PC-9 (cell line): ENCODE measurements around the gene ACY1. TPM values are rescaled to one million over a fixed set of nuclear protein-coding genes. Genes with fewer than 3 reads are reported as not detected.

Experiments
- BruUV-seq: library from RNA; stranded (reverse); fragments of 400-500 nt; replicated peaks from 2 replicates; lab custom pipeline; 2021; lab: Mats Ljungman, UMichigan
- CTCF ChIA-PET: fragments of 300-600 bp; sonication (Branson Sonifier 250); formaldehyde crosslinking; loops from one replicate; lab custom pipeline; 2022; ENCODE audit warnings: antibody characterized with exemption; lab: Charles Lee
- POLR2A ChIA-PET: fragments of 300-600 bp; sonication (Branson Sonifier 250); formaldehyde crosslinking; loops from one replicate; lab custom pipeline; 2022; ENCODE audit warnings: antibody characterized with exemption; ENCODE audit not compliant: unreplicated experiment; lab: Charles Lee
- DNase-seq, 2 experiments: peaks; one replicate each; pipeline versions ENCODE4 v3.0.0 to v3.0.0-alpha.2; 2015 to 2022; ENCODE audit warnings: mixed read lengths in 1 of 2
- H2AFZ ChIP-seq: fragments of 200-600 bp; sonication (generic); 2 replicates; pipeline ENCODE4 v1.8.1; 2017; ENCODE audit warnings: antibody characterized with exemption
- H3F3A ChIP-seq: fragments of 200-600 bp; sonication (generic); 2 replicates; pipeline ENCODE4 v1.8.1; 2017; ENCODE audit warnings: antibody characterized with exemption, mild to moderate bottlenecking, low read depth; ENCODE audit not compliant: insufficient read depth
- H3K27ac ChIP-seq: fragments of 200-600 bp; sonication (generic); 2 replicates; pipeline ENCODE4 v1.6.1; 2016; ENCODE audit warnings: mixed run types
- H3K27me3 ChIP-seq: fragments of 200-600 bp; sonication (generic); 2 replicates; pipeline ENCODE4 v1.6.1; 2016; ENCODE audit warnings: low read depth, mixed run types; ENCODE audit not compliant: insufficient read depth
- H3K36me3 ChIP-seq: fragments of 200-600 bp; sonication (generic); 2 replicates; pipeline ENCODE4 v1.6.1; 2016; ENCODE audit warnings: low read depth, mixed run types
- H3K4me1 ChIP-seq: fragments of 200-600 bp; sonication (generic); replicated peaks from 2 replicates; pipeline ENCODE4 v1.6.1; 2016; ENCODE audit warnings: mixed run types; ENCODE audit not compliant: insufficient read depth
- H3K4me2 ChIP-seq: fragments of 200-600 bp; sonication (generic); 2 replicates; pipeline ENCODE4 v1.6.1; 2017; ENCODE audit warnings: mixed run types
- H3K4me3 ChIP-seq: fragments of 200-600 bp; sonication (generic); 2 replicates; pipeline ENCODE4 v1.6.1; 2016; ENCODE audit warnings: mixed run types
- H3K79me2 ChIP-seq: fragments of 200-600 bp; sonication (generic); 2 replicates; pipeline ENCODE4 v1.6.1; 2017; ENCODE audit warnings: low read depth, mixed run types
- H3K9me2 ChIP-seq: fragments of 200-600 bp; sonication (generic); 2 replicates; pipeline ENCODE4 v1.8.1; 2017; ENCODE audit warnings: mild to moderate bottlenecking; ENCODE audit not compliant: insufficient read depth
- H3K9me3 ChIP-seq: fragments of 200-600 bp; sonication (generic); 2 replicates; pipeline ENCODE4 v1.8.1; 2016; ENCODE audit warnings: low read depth; ENCODE audit not compliant: insufficient read depth
- H4K20me1 ChIP-seq: fragments of 200-600 bp; sonication (generic); 2 replicates; pipeline ENCODE4 v1.8.1; 2017; ENCODE audit not compliant: insufficient read depth
- CTCF ChIP-seq: fragments of 200-600 bp; sonication (generic); conservative IDR thresholded peaks from 2 replicates; pipeline ENCODE4 v1.6.1; 2017; ENCODE audit warnings: mixed run types, antibody characterized with exemption, mild to moderate bottlenecking, moderate library complexity
- EZH2 ChIP-seq: fragments of 200-600 bp; sonication (generic); IDR thresholded peaks from 2 replicates; pipeline ENCODE4 v1.8.0; 2017; ENCODE audit warnings: antibody characterized with exemption, low read depth
- intact Hi-C: fragments of 100-400 bp; cut with micrococcal nuclease; formaldehyde crosslinking; loops from one replicate; pipeline ENCODE4 v1.10.0; 2022; ENCODE audit not compliant: unreplicated experiment
- total RNA-seq: library from RNA; stranded (reverse); gene quantifications from 2 replicates; pipeline ENCODE4 v1.2.3, GENCODE V29; 2021

The ACY1 gene
- total RNA-seq, 1 experiment from 2014 or later, result 52.2 TPM

DNA sequence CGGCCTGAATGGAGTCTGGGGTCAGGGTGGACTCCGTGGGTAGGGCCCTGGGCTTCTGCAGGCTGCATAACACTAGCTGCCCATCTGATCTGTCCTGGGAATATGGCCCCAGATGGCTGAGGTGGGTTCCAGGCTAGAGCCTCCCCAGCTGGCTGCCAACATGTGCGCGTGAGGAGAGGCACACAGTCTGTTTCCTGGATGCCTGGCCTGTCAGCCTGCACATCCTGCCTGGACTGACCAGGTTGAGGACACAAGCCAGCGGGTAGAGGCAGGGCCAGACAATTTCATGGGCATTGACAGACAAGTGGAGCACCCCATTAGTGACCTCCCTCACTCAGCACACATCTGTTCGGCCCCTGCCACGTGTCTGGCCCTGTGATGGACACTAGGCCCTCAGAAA, 42.1 kb downstream of the ACY1 start:
- TF ChIP-seq EZH2 (no peak), CTCF (no peak)
- H3K27me3 ChIP-seq, result no peaks in the 10 kb centered on the region
- CTCF ChIA-PET, result no interaction called here
- H4K20me1 ChIP-seq, result no peaks in the 10 kb centered on the region
- H2AFZ ChIP-seq, result no peak overlapping the region
- BruUV-seq, result no TSS peak
- no peak overlapping the region for H3K4me2 ChIP-seq
- intact Hi-C loops, result no loop called here
- no peak overlapping the region for H3K4me3 ChIP-seq
- H3K9me2 ChIP-seq, result no peaks in the 10 kb centered on the region
- no peaks in the 10 kb centered on the region for H3K79me2 ChIP-seq
- no peak overlapping the region for H3K27ac ChIP-seq
- POLR2A ChIA-PET, result no interaction called here
- H3F3A ChIP-seq, result no peaks in the 10 kb centered on the region
- no peaks in the 10 kb centered on the region for H3K4me1 ChIP-seq
- H3K9me3 ChIP-seq, result no peaks in the 10 kb centered on the region
- no peaks in the 10 kb centered on the region for H3K36me3 ChIP-seq
- DNase-seq, result no peak

DNA sequence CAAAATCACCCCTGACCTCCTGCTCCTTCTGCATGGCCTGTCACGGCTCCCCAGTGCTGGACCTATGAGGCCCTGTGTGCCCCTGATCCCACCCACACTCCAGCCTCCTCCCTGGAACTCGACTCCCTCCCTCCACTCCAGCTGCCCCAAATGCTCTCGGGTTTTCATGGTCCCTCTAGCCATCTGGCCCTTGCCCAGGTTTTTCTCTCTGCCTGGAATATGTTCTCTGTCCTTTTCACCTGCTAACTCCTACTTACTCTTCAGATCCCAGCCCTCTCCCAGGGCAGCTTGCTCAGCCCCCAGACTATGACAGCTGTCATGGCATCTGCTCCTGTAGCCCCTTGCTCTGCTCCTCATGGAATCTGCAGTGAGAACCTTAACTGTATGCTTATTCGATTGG, 42.7 kb downstream of the ACY1 start:
- Histone ChIP-seq H3K9me2 (no peaks in the 10 kb centered on the region), H3K79me2 (no peaks in the 10 kb centered on the region), H2AFZ (no peak overlapping the region), H4K20me1 (no peaks in the 10 kb centered on the region), H3K27ac (no peak overlapping the region), H3K27me3 (no peaks in the 10 kb centered on the region), H3F3A (no peaks in the 10 kb centered on the region), H3K4me2 (no peak overlapping the region), H3K4me3 (no peak overlapping the region), H3K36me3 (no peaks in the 10 kb centered on the region), H3K9me3 (no peaks in the 10 kb centered on the region), H3K4me1 (no peaks in the 10 kb centered on the region)
- ChIA-PET CTCF (no interaction called here), POLR2A (no interaction called here)
- no peak for DNase-seq
- TF ChIP-seq EZH2, result no peak
- TF ChIP-seq CTCF, result no peak
- intact Hi-C loops, result no loop called here
- BruUV-seq, result no TSS peak

DNA sequence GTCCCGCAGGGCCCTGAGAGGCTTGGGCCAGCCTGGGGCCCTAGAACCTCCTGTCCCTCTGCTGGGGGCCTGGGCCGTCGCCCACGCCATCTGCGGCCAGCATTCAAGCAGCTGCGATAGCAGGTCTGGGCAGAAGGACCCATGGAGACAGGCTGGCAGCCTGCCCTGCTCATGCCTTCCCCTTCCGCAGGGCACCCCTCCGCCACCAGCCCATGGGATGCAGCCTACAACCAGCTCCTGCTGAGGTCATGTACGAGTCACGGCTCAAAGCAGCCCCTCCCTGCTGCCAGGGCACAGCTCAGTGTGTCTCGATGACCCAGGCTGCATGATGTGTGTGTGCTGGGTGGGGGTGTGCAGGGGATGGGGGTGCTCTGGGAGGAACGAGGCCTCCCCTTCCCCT, 45.2 kb downstream of the ACY1 start:
- H3K36me3 ChIP-seq, result no peaks in the 10 kb centered on the region
- POLR2A ChIA-PET, result no interaction called here

More for the DNA sequence above, 45.2 kb downstream of the ACY1 start:
- Histone ChIP-seq H3K9me3 (no peaks in the 10 kb centered on the region), H3K4me1 (no peaks in the 10 kb centered on the region), H3K79me2 (no peaks in the 10 kb centered on the region), H3K4me3 (no peak overlapping the region), H3K27ac (no peak overlapping the region), H3K4me2 (no peak overlapping the region), H3K27me3 (no peaks in the 10 kb centered on the region), H4K20me1 (no peaks in the 10 kb centered on the region; the same call in 1 of the 2 replicates), H2AFZ (no peak overlapping the region), H3K9me2 (no peaks in the 10 kb centered on the region), H3F3A (no peaks in the 10 kb centered on the region)
- no peak for TF ChIP-seq CTCF
- no peak for TF ChIP-seq EZH2
- CTCF ChIA-PET, result interaction anchor here (0.5 kb wide), 1 partner anchor 225 kb away, joined by 5 read pairs; no protein-coding TSS in a partner anchor
- intact Hi-C loops, result no loop called here
- BruUV-seq, result no TSS peak
- DNase-seq, result no peak
